AG04449 (cell line): ENCODE results near the gene COLEC12.

Experiments used
- CTCF ChIA-PET: fragments of 350-600 bp; formaldehyde crosslinking; extraction: SDS; loops from one replicate; lab custom pipeline; 2021; ENCODE audit warnings: antibody characterized with exemption; lab: Yijun Ruan, JAX
- POLR2A ChIA-PET: fragments of 400-600, 350-600 bp; formaldehyde crosslinking; extraction: SDS; loops from one replicate; lab custom pipeline; 2020; ENCODE audit warnings: antibody characterized with exemption, inconsistent platforms; lab: Yijun Ruan, JAX
- DNase-seq: peaks from one replicate; pipeline ENCODE4 v3.0.0-alpha.2; 2010; ENCODE audit warnings: low read depth, low spot score
- H3K4me3 ChIP-seq: 2 replicates; pipeline ENCODE4 v1.5.1; 2011; ENCODE audit warnings: low read depth, mild to moderate bottlenecking, control low read depth, low read length
- TF ChIP-seq, protein P1 (sequence below): IDR thresholded peaks from one replicate; pipeline ENCODE4 v1.5.1; 2011; ENCODE audit warnings: mild to moderate bottlenecking, moderate library complexity, low read length, control low read depth, inconsistent platforms; ENCODE audit not compliant: insufficient read depth; ENCODE audit errors: missing control alignments

COLEC12 gene

DNA sequence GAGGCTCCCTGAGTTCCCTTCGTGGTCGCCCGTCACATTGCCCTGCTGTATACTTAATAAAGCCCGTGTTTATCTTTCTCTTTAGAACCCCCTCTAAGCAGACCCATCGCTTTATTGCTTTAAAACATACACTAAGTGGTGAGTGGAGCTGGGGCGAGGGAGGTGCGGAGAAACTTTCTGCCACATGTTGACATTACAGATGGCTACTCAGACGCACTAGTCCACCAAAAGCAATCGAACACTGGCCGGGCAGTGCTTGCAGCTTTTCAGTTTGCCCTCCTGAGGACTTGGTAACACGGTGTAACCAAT is 859 bp upstream of the COLEC12 start:
- ChIA-PET CTCF (interaction anchor here (1.1 kb wide), 1 partner anchor 10 kb away, joined by 4 read pairs; no protein-coding TSS in a partner anchor), POLR2A (no interaction called here)
- TF ChIP-seq, protein P1, sequence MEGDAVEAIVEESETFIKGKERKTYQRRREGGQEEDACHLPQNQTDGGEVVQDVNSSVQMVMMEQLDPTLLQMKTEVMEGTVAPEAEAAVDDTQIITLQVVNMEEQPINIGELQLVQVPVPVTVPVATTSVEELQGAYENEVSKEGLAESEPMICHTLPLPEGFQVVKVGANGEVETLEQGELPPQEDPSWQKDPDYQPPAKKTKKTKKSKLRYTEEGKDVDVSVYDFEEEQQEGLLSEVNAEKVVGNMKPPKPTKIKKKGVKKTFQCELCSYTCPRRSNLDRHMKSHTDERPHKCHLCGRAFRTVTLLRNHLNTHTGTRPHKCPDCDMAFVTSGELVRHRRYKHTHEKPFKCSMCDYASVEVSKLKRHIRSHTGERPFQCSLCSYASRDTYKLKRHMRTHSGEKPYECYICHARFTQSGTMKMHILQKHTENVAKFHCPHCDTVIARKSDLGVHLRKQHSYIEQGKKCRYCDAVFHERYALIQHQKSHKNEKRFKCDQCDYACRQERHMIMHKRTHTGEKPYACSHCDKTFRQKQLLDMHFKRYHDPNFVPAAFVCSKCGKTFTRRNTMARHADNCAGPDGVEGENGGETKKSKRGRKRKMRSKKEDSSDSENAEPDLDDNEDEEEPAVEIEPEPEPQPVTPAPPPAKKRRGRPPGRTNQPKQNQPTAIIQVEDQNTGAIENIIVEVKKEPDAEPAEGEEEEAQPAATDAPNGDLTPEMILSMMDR = no peak
- no peak for DNase-seq
- no peak overlapping the region; the same call in 1 of the 2 replicates for H3K4me3 ChIP-seq

DNA sequence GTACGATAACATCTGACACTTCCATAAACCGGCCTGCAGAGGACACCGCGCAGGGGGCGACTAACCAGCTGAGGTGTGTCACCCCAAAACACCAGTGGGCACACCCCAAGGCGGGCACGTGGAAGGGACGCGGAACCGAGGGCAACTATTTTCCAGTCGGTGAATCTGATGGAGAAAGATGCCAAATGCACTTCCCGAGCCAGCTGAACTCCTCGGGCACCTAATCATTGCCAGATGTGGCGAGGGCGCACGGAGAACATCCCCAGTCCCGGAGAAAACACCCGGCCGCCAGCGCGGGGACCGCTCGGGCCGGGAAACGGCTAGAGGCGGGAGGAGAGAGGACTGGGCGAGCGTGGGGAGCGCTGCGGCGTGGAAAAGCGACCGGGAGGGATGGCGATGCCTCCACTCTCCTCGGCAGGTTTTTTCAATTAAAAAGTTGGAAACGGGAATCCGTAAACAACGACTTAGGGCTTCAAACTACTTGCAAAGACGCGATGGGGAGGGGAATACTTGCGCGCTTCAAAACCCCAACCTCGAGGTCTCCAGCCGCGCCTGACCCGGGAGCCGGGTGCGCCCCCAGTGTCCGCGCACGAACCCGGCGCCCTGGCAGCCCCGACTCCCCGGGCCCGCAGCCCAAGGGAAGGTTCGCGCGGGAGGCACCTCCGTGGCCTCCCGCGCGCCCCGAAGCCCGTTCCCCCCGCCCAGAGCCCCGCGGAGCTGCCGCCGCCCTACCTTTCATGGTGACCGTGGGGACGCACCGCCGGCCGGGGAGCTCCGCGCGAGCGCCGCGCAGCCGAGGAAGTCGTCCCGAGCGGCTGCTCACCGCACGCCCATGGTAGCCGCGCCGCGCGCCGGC is 497 bp downstream of the COLEC12 start:
- CTCF ChIA-PET = interaction anchor here (0.9 to 1.4 kb wide), 2 partner anchors 8 to 40 kb away, joined by 3 to 8 read pairs; no protein-coding TSS in a partner anchor
- POLR2A ChIA-PET = interaction anchor here (1.3 kb wide), 1 partner anchor 137 kb away, joined by 3 read pairs; no protein-coding TSS in a partner anchor

DNA sequence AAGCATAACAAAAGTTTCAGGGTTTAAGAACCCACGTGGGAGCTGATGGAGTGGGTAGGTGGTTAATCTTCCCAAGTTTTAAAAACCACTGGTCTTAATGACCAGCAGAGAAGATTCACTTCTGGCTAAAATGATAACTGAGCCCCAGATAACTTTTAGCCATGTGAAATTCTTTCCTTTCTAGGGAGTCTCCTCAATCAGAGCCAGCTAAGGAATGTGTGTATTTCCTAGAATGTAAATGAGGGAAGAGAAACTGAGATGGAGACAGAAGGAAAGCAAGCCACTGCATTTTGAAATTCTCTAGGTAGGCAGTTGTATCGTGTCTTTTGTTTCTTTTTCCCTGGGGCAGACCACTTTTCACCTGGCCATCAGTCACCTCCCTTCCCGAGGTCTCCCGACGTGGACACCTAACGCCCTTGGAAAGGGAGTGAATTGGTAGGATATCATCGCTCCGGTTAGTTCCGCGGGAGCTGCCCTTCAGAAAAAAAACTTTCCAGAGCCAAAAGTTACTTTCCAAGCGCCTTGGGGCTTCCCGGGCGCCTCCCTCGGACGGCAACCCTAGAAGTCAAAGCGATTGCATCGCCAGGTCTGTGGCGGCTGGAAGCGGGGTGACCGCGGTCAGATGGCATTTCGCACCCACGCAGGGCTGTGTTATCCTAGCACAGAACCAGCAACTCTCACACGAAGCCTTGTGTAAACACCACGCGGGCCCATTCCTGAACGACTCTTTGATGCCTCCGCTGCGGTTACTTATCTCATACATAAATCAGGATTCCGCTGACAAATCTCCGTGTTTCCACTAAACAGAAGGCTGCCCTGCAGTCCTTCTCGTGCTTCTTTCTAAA is 1.3 kb downstream of the COLEC12 start:
- DNase-seq = peak; percentile 41
- peak overlapping the region; percentile 78 for H3K4me3 ChIP-seq
- ChIA-PET POLR2A (interaction anchor here (0.6 to 1.3 kb wide), 2 partner anchors 136 to 231 kb away, joined by 3 read pairs; partner anchors contain the start of gene THOC1), CTCF (interaction anchor here (0.6 to 1.4 kb wide), 3 partner anchors 9 to 186 kb away, joined by 3 to 8 read pairs (median 3); no protein-coding TSS in a partner anchor)
- TF ChIP-seq, protein P1 = no peak

More for the DNA sequence above, 497 bp downstream of the COLEC12 start:
- peak overlapping the region; percentile 78 for H3K4me3 ChIP-seq
- TF ChIP-seq, protein P1 = peak; percentile 17
- no peak for DNase-seq

DNA sequence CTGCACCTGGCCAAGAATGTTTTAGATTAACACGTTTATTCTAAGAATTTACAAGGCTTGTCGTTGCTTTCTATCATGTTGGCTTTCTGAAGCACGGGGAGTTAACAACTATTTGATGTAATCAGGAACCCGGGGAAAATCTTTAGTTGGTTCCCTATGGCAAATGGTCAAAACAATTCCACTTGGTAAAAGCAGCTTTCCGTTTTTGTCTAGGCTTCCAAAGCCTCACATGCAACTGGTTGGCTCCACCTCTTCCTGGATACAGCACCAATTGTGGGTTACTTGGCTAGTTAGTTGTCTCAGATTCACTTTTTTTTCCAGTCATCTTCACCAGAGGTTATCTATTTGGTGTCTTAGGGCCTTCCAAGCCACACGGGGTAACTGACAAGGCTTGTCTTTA is 2.8 kb downstream of the COLEC12 start:
- POLR2A ChIA-PET = no interaction called here
- TF ChIP-seq, protein P1 = no peak
- no peak for DNase-seq
- CTCF ChIA-PET = interaction anchor here (0.7 to 5.5 kb wide), 9 partner anchors 9 to 197 kb away, joined by 3 to 49 read pairs (median 4); no protein-coding TSS in a partner anchor
- H3K4me3 ChIP-seq = no peak overlapping the region

DNA sequence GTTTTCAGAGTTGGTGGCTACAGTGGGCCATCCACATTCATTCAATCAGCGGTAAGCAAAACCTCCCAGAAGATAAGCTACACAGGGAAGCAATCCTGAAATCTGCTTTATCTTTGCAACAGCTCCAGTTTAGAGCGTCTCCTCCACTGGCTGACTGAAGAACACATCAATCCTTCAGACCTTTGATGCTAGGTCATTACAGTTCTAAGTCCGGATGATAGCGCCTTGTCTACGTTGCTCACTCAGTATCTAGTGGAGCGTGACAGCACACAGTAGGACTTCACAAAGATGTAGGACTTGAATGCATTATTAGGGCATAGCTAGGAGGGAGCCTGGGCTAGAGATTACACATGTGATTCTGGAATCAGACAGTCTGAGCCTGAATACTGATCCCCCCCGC is 5.0 kb downstream of the COLEC12 start:
- DNase-seq = no peak
- H3K4me3 ChIP-seq = no peak overlapping the region
- ChIA-PET CTCF (interaction anchor here (0.8 to 5.5 kb wide), 12 partner anchors 10 to 203 kb away, joined by 3 to 49 read pairs (median 6); no protein-coding TSS in a partner anchor), POLR2A (no interaction called here)
- TF ChIP-seq, protein P1 = no peak
